HG02981 (cell line): ENCODE measurements around the gene OTOF.
"Not testable (repeated sequence)": the region's sequence is repeated elsewhere in the genome, so short reads cannot be mapped to it uniquely, and the experiment has no call there.

ENCODE experiments used
- ATAC-seq: cut with Tn5 transposase; IDR thresholded peaks from one replicate; pipeline ENCODE4 v1.9.1; 2021; ENCODE audit warnings: mild to moderate bottlenecking, moderate library complexity; ENCODE audit not compliant: unreplicated experiment

OTOF gene

DNA sequence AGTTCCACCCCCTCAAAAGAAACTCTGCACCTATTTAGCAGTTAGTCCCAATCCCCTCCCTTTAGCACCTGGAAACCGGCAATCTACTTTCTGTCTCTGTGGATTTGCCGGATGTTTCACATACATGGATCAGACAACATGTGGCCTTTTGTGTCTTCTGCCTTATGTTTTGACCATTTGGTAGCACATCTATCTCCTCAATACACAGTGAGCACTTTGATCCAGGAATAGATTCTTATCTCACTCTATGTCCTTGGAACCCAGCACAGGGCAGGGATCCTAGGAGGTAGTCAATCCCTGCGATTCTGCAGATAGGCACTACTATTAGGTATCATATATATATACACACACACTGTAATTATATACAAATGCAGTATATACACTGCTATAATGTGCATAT is 3.8 kb upstream of the OTOF start:
- ATAC-seq = no peak

DNA sequence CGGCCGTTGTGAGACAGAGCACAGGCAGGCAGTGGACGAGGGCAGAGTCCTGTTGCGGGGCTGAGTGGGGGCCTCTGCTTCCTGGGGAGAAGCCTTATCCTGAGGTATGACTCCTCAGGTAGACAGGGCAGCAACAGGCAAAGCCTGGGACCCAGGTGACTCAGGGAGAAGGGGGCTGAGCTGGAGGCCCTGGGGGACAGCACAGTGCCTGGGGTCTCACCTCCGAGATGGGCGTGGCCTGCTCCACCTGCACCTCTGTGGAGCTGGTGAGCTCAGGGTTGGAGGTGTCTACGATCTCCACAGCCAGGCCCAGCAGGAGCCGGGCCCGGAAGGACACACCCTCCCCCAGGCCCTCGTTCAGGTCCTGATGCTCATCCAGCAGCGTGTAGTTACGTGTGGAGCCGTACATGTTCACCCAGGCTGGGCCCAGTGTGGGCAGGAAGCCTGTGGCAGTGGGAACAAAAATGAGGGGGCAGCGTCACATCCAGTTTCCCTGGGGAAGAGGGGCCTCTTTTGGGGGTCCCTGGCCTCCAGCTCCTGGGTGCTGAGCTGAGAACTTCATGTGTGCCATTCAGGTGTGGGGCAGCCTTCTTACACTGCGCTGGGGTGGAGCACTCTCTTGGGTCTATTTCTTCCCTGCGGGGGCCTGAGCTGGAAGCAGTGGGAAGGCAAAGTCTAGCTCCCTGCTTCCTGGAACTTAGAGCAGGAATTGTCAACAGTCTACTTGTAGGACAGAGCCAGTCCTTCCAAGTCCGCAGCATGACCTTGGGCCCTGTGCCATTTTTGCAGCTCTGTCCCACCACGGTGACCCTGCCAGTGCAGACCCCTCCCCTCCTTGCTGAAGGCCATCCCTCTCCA is 2.9 kb upstream of the OTOF start:
- no peak for ATAC-seq

DNA sequence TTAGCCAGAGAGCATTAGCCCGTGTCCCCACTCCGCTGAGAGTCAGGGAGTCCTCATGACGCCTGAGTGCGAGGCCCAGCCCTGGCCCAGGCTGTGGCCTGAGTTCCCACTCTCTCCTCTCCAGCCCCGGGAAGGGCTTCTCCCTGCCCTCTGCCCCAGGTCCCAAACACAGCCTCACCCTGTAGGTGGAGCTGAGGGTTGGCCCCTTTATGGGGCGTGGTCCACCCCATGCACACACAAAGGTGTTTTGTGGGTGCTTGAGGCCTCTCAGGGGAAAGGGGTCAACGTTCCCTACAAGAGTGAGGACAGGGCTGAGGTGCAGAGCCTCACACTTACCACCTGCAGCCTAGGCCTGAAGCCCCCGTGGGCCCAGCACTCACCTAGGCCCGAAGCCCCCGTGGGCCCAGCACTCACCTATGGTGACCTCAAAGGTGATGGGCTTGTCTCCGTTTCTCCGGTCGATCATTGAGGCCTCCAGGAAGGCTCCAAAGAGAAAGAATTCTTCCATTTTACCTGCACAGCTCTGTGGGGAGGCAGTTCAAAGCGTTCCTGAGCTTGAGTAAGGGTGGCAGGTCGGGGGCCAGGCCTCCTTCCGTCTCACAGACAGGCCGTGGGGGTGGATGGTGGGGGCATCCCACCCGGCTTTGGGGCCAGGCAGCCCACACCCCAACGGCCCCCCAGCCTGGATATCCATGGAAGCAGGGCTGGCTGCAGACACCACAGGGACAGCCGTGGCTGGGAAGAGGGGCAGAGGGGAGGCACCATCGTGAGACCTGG is 2.1 kb upstream of the OTOF start:
- no peak for ATAC-seq

DNA sequence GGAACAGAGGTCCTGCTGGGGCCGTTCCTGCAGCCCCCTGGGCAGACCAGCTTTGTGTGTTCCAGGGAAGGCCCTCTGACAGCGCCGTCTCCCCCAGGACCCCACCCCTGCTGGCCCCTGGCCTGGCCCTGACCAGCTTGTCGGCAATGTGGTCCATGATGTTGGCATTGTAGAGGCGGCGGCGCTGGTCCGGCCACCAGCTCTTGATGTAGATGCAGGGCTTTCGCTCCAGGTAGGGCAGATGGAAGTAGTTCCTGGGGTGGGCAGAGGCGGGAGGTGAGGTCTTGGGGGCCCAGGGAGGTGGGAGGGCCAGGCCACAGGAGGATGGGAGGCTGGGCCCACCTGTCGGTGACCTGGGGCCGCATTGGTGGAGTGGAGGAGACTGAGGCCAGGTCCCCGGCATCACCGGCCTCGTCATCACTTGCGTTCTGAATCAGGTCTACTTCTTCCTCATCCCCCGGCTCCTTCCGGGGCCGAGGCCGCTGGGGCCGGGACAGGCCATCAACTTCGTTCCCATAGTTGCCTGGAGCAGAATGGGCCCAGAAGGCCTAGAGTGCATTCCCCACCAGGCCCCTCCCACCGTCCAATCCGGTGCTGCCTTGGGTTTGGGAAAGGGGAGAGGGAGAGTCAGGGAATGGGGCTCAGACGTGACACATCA is 1.3 kb upstream of the OTOF start:
- no peak for ATAC-seq

DNA sequence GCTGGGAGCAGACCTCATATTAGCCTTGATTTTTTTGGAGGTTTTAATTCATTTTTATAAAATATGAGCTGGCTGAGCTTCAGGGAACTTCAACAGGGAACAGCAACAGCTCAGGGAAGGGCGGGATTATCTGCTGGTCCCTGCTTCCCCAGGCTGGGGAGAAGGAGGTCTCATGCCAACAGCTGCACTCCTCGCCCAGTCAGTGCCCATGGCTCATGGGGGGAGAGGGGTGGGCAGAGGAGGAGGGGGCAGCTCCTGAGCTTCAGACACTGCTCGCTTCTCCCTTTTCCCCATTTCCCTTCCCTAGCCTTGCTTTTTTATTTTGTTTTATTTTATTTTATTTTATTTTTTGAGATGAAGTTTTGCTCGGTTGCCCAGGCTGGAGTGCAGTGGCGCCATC is 442 bp upstream of the OTOF start:
- no peak for ATAC-seq

- no peak for ATAC-seq
Measured at GRCh38 chr2:26477126-26477910, 606 bp downstream of the OTOF start.

GRCh38 chr2:26475832-26476501 is 2.0 kb downstream of the OTOF start:
- ATAC-seq = no peak

DNA sequence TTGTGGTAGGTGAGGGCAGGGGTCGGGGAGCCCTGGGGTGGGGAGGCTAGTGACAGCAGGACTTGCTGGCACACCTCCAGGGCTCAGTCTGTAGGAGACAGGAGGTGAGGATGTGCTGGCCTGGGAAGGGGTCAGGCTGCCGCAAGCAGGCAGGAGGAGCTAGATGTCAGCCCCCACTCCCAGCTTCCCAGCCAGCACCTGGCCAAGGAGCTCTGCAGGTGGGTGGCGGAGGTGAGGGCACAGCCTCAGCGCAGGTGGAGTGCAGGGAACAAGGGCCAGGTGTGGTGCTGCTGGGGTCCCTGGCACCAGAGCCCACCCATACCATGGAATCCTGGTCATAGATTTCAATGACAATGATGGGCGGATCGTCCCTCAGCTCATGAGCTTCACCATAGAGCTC is 2.9 kb downstream of the OTOF start:
- ATAC-seq = no peak

- no peak for ATAC-seq
Measured at GRCh38 chr2:26474261-26474785, 3.6 kb downstream of the OTOF start.

- ATAC-seq = no peak
Measured at GRCh38 chr2:26473796-26474195, 4.1 kb downstream of the OTOF start.

DNA sequence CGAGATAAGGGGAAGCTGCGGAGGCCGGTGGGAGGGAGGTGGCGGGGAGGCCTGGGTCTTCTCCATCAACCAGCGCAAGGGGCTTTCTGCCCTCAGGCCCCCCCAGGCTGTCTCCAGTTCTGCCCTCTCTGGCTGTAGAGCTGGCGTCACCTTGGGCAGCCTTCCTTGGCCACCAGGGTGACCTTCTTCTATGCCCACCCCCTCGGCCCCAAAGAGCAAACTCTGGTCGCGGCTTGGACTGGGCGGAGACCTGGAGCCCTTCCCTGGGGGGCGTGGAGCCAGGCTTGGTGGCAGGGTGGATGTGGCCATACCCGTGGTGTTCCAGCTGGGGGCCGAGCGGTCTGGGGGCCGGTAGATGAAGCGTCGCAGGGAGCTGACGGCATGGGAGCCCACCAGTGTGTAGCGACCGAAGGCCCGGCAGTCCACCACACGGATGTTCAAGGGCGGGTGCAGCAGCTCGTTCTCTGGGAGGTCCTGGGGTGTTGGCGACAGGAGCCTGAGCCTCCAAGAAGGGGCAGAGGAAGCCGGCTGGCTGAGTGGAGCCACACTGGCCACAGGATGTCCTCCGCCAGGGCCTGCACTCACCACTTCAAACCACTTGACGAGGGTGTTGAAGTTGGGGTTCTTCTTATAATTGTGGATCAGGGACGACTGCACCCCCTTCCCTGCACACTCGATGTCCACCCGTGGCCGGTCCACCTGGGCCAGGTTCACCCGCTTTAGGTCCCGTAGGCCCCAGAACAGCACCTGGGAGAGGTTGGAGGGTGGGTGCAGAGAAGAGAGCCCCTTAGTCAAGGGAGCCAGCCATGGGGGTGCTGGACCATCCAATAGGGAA is 4.9 kb downstream of the OTOF start:
- ATAC-seq = no peak

- ATAC-seq = no peak
Measured at GRCh38 chr2:26471766-26472706, 5.9 kb downstream of the OTOF start.

GRCh38 chr2:26471289-26471688 is 6.6 kb downstream of the OTOF start:
- ATAC-seq = no peak

DNA sequence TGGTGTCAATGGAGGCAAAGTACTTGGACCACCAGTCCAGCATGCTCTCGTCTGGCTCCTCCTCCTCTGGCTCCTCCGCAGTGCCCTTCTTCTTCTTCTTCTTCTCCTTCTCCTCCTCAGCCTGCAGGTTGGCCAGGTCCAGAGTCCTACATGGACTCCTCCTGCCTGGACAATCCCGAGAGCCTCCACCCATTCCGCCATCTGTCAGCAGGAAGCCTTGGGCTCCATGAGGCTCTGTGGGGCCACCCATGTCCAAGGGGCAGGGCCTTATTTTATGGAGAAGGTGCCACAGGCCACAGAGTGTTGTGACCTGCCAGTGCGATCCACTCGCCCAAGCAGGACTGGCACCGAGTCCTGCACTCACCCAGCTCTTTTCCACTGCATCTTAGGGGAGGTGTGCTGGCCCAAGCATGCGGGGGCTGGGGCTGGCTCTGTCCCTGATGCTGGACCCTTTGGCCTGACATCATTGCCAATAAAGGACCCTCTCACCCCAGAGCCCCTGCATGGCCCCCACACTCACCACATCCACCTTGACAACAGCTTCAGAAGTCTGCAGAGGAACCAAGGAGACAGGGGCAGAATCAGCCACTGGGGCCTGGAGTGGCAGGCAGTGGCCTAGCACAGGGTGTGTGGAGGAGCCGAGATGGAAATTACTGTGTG is 7.2 kb downstream of the OTOF start:
- ATAC-seq = no peak

DNA sequence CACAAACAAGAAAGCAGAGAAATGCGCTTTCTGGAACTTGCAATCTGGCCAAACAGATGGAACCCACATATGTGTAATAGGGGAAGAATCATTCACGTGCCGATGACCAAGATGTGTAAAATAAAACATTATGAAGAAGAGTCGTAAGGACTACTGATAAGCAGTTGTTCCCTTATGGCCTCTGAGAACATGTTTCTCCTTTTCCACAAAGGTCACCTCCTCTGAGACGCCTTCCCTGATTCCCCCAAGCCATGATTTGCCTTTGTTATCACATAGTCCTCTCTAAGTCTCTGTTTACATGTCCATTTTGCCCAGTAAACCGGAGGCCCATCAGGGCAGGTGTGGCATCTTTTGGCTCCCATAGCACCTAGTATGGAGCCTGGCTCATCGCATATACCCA is 8.0 kb downstream of the OTOF start:
- no peak for ATAC-seq

DNA sequence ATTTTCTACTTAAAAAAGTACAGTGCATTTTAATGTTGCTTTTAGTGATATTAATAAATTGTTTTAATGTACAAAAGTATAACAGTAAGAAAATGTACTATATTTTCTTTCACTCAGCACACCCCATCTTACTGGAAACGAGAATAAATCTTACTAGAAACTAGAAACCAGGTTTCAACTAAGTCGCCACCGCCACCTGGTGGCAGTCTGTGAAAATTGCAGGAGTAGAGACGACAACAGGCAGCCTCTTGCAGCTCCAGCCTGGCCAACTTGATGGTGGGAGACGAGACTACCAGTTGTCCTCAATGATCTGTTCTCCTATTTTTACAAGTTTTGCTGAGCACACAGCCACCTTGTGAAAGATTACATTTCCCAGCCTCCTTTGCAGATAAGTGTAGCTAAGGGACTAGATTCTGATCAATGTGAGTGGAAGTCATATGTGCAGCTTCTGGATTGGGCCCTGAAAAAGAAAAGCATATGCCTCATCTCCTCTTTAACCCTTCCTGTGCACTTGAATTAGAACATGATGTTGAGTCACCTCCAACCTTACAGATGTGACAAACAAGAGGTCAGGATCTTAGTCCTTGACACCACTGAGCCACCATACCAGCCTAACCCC is 8.7 kb downstream of the OTOF start:
- ATAC-seq = no peak

DNA sequence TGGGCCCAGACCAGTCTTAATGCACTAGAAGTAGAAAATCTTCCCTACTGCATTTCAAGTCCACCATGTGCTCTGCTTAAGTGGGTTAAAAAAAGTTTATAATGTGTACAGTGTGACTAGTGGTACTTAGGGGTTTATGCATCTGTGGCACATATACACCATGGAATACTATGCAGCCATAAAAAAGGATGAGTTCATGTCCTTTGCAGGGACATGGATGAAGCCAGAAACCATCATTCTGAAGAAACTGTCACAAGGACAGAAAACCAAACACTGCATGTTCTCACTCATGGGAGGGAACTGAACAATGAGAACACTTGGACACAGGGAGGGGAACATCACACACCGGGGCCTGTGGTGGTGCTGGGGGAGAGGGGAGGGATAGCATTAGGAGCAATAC is 9.4 kb downstream of the OTOF start:
- not testable (repeated sequence) for ATAC-seq
